Endothelial cell of umbilical vein (primary cell): Measurements from ENCODE around the gene CHMP1B. TPM values are rescaled to one million over a fixed set of nuclear protein-coding genes. Genes with fewer than 3 reads are reported as not detected.

ENCODE experiments used
- BruUV-seq: library from RNA; stranded (reverse); fragments of 400-500 nt; replicated peaks from 2 replicates; lab custom pipeline; 2021; lab: Mats Ljungman, UMichigan
- CTCF ChIA-PET: fragments of 300-600, 350-600 bp; sonication (Branson Sonifier 250); formaldehyde crosslinking; loops from one replicate; lab custom pipeline; 2021; ENCODE audit warnings: antibody characterized with exemption, inconsistent platforms; lab: Charles Lee
- POLR2A ChIA-PET: fragments of 300-600, 350-600 bp; sonication (Branson Sonifier 250); formaldehyde crosslinking; loops from one replicate; lab custom pipeline; 2021; ENCODE audit warnings: antibody characterized with exemption, inconsistent platforms; lab: Charles Lee
- DNase-seq: peaks from one replicate; pipeline ENCODE4 v3.0.0-alpha.2; 2011; ENCODE audit warnings: low read depth, low spot score
- FAIRE-seq: peaks from 2 replicates; lab custom pipeline; 2011; peaks lifted over from hg19 to GRCh38; lab: Jason Lieb, UNC
- H2AFZ ChIP-seq: 2 replicates; pipeline ENCODE4 v1.6.0; 2012; ENCODE audit warnings: low read depth, low read length, control low read depth, inconsistent platforms
- H3K27ac ChIP-seq: 2 replicates; pipeline ENCODE4 v1.5.1; 2011; ENCODE audit warnings: low read depth, mild to moderate bottlenecking, control low read depth, low read length, moderate library complexity; ENCODE audit not compliant: insufficient read depth
- H3K27me3 ChIP-seq, 2 experiments: 2 replicates each; pipeline versions ENCODE4 v1.6.0 to v1.6.1; 2011; ENCODE audit warnings: low read length in 2 of 2, mixed read lengths in 1 of 2; ENCODE audit not compliant: control insufficient read depth in 2 of 2, insufficient read depth in 2 of 2
- H3K36me3 ChIP-seq, 2 experiments: 2 replicates in 1 of 2; 3 replicates in 1 of 2; pipeline ENCODE4 v1.5.1; 2011; ENCODE audit warnings: low read length in 2 of 2, mild to moderate bottlenecking in 1 of 2, moderate library complexity in 1 of 2; ENCODE audit not compliant: control insufficient read depth in 2 of 2, insufficient read depth in 2 of 2; ENCODE audit errors: extremely low read depth in 1 of 2
- H3K4me1 ChIP-seq: 3 replicates; pipeline ENCODE4 v1.5.1; 2011; ENCODE audit warnings: mild to moderate bottlenecking, low read length; ENCODE audit not compliant: control insufficient read depth, insufficient read depth; ENCODE audit errors: extremely low read depth
- H3K4me2 ChIP-seq: 2 replicates; pipeline ENCODE4 v1.6.1; 2011; ENCODE audit warnings: low read length, control low read depth, mixed read lengths; ENCODE audit not compliant: insufficient read depth
- H3K4me3 ChIP-seq, 3 experiments: fragments of 200-600 bp in 1 of 3; sonication (generic), shearing (Covaris generic) in 1 of 3; replicated peaks in 1 of 3; 2 replicates each; pipeline ENCODE4 v1.5.1; 2011 to 2016; ENCODE audit warnings: control low read depth in 3 of 3, low read length in 3 of 3, mild to moderate bottlenecking in 2 of 3, inconsistent platforms in 1 of 3, low read depth in 1 of 3, moderate library complexity in 1 of 3; ENCODE audit not compliant: insufficient read depth in 1 of 3
- H3K79me2 ChIP-seq: 2 replicates; pipeline ENCODE4 v1.6.0; 2012; ENCODE audit warnings: low read length, inconsistent platforms; ENCODE audit not compliant: control insufficient read depth, insufficient read depth
- H3K9ac ChIP-seq: replicated peaks from 2 replicates; pipeline ENCODE3; 2011; ENCODE audit warnings: low read length, control low read depth; ENCODE audit not compliant: insufficient read depth; ENCODE audit errors: extremely low read depth
- H3K9me1 ChIP-seq: replicated peaks from 3 replicates; pipeline ENCODE4 v1.6.0; 2011; ENCODE audit warnings: mild to moderate bottlenecking, low read length; ENCODE audit not compliant: control insufficient read depth, insufficient read depth; ENCODE audit errors: extremely low read depth
- H3K9me3 ChIP-seq: replicated peaks from 2 replicates; pipeline ENCODE4 v1.5.1; 2012; ENCODE audit warnings: low read length, inconsistent platforms; ENCODE audit not compliant: control insufficient read depth, insufficient read depth
- H4K20me1 ChIP-seq: replicated peaks from 2 replicates; pipeline ENCODE3; 2011; ENCODE audit warnings: mild to moderate bottlenecking, low read length; ENCODE audit not compliant: control insufficient read depth, insufficient read depth; ENCODE audit errors: extremely low read depth
- EZH2 ChIP-seq: IDR thresholded peaks from 2 replicates; pipeline ENCODE4 v1.6.1; 2012; ENCODE audit warnings: borderline replicate concordance, low read depth, mild to moderate bottlenecking, moderate library complexity, low read length, inconsistent platforms; ENCODE audit not compliant: severe bottlenecking
- GATA2 ChIP-seq: IDR thresholded peaks from 2 replicates; pipeline ENCODE4 v1.7.0; 2011; ENCODE audit warnings: low read depth, mild to moderate bottlenecking, moderate library complexity, mixed read lengths, low read length; ENCODE audit not compliant: insufficient read length, insufficient read depth
- JUN ChIP-seq: IDR thresholded peaks from 2 replicates; pipeline ENCODE4 v1.6.1; 2011; ENCODE audit warnings: borderline replicate concordance, low read depth; ENCODE audit not compliant: insufficient read length, insufficient read depth
- MAX ChIP-seq: IDR thresholded peaks from 2 replicates; pipeline ENCODE4 v1.6.1; 2011; ENCODE audit not compliant: insufficient read depth, insufficient read length
- MYC ChIP-seq: IDR thresholded peaks from one replicate; pipeline ENCODE4 v1.6.1; 2011; ENCODE audit warnings: mild to moderate bottlenecking, low read depth, low read length
- POLR2A ChIP-seq: IDR thresholded peaks from 2 replicates; pipeline ENCODE4 v1.6.1; 2012; ENCODE audit warnings: low read depth, mild to moderate bottlenecking, control low read depth, low read length
- POLR2AphosphoS5 ChIP-seq: IDR thresholded peaks from 2 replicates; pipeline ENCODE4 v1.6.1; 2012; ENCODE audit warnings: low read depth, mild to moderate bottlenecking, control low read depth, low read length, moderate library complexity; ENCODE audit not compliant: insufficient read depth
- dilution Hi-C: fragments of 300-500 bp; cut with MboI; formaldehyde crosslinking; loops from one replicate; pipeline ENCODE4 v1.15.0; 2019; ENCODE audit warnings: low sequenced_read_pairs; ENCODE audit not compliant: extremely low pct_ligation_motif_present
- intact Hi-C: fragments of 100-400 bp; cut with micrococcal nuclease; formaldehyde crosslinking; loops from one replicate; pipeline ENCODE4 v1.10.0; 2022
- polyA plus RNA-seq, 4 experiments: library from polyadenylated mRNA; depleted of rRNA in 3 of 4; stranded (reverse) in 3 of 4; unstranded in 1 of 4; fragments of >200 nt; gene quantifications; 2 replicates each; pipeline versions ENCODE4 v1.2.1 to v1.2.3, GENCODE V29; 2011 to 2012; ENCODE audit warnings: missing spikeins in 1 of 4
- total RNA-seq: library from RNA; stranded (reverse); gene quantifications from 2 replicates; pipeline ENCODE4 v1.2.3, GENCODE V29; 2021

The CHMP1B gene
- total and polyA plus RNA-seq, 2 donors (not counting 3 experiments of a cell fraction or from before 2014, with no cell fraction given) = 24.0 to 27.0 TPM

- CTCF ChIA-PET = interaction anchor here (1.0 kb wide), 1 partner anchor 75 kb away, joined by 3 read pairs; no protein-coding TSS in a partner anchor
- no peaks in the 10 kb centered on the region for H4K20me1 ChIP-seq
- dilution Hi-C loops = no loop called here
- no peaks in the 10 kb centered on the region for H3K79me2 ChIP-seq
- POLR2A ChIA-PET = no interaction called here
- H3K4me2 ChIP-seq = no peak overlapping the region
- no peak overlapping the region for H3K4me3 ChIP-seq
- intact Hi-C loops = no loop called here
- H3K27me3 ChIP-seq = no peaks in the 10 kb centered on the region
- H3K36me3 ChIP-seq = no peaks in the 10 kb centered on the region
- no peak for FAIRE-seq
- no peak overlapping the region for H3K9ac ChIP-seq
- no peaks in the 10 kb centered on the region for H3K4me1 ChIP-seq
- H3K27ac ChIP-seq = no peak overlapping the region
- H3K9me3 ChIP-seq = no peaks in the 10 kb centered on the region
- BruUV-seq = no TSS peak
- TF ChIP-seq EZH2 = no peak
- TF ChIP-seq JUN = no peak
- TF ChIP-seq GATA2 = no peak
- no peak for TF ChIP-seq MYC
- no peak for TF ChIP-seq POLR2AphosphoS5
- no peak for DNase-seq
- no peaks in the 10 kb centered on the region for H3K9me1 ChIP-seq
- H2AFZ ChIP-seq = no peak overlapping the region
Measured at GRCh38 chr18:11808001-11808855, 43.0 kb upstream of the CHMP1B start.

- Histone ChIP-seq H3K9ac (no peak overlapping the region), H4K20me1 (no peaks in the 10 kb centered on the region), H3K4me2 (no peak overlapping the region), H3K4me1 (no peaks in the 10 kb centered on the region), H3K4me3 (no peak overlapping the region), H3K79me2 (no peaks in the 10 kb centered on the region), H2AFZ (no peak overlapping the region), H3K9me3 (no peaks in the 10 kb centered on the region), H3K36me3 (no peaks in the 10 kb centered on the region), H3K27me3 (no peaks in the 10 kb centered on the region), H3K27ac (no peak overlapping the region), H3K9me1 (no peaks in the 10 kb centered on the region)
- DNase-seq (no peak), FAIRE-seq (no peak)
- CTCF ChIA-PET = interaction anchor here (1.0 kb wide), 1 partner anchor 185 kb away, joined by 4 read pairs; no protein-coding TSS in a partner anchor
- no TSS peak for BruUV-seq
- dilution Hi-C loops = no loop called here
- intact Hi-C loops = no loop called here
- TF ChIP-seq JUN (no peak), MYC (no peak), POLR2AphosphoS5 (no peak), GATA2 (no peak), EZH2 (no peak), MAX (no peak), POLR2A (no peak)
- POLR2A ChIA-PET = no interaction called here
Measured at GRCh38 chr18:11809895-11810294, 41.3 kb upstream of the CHMP1B start.
